Stomach (tissue), 4 donors: ENCODE measurements around the gene SLC12A7.

Source experiments
- EP300 ChIP-seq: sonication (generic); formaldehyde crosslinking; IDR thresholded peaks from one replicate; pipeline ENCODE4 v1.6.1; 2017; ENCODE audit warnings: antibody characterized with exemption
- POLR2A ChIP-seq, 4 donors: fragments of 450-650 bp; IDR thresholded peaks; one replicate each; pipeline ENCODE4 v1.6.1; 2016; ENCODE audit warnings: antibody characterized with exemption in 4 of 4, control low read depth in 2 of 4, mild to moderate bottlenecking in 1 of 4, moderate library complexity in 1 of 4
- POLR2AphosphoS5 ChIP-seq, 3 donors: sonication (generic); formaldehyde crosslinking; IDR thresholded peaks; one replicate each; pipeline ENCODE4 v1.6.1; 2016; ENCODE audit warnings: antibody characterized with exemption in 3 of 3
- TF ChIP-seq, protein P1 (sequence below), 7 experiments: fragments of 450-650 bp in 4 of 7; fragments of 200-600 bp in 3 of 7; sonication (generic) in 3 of 7; IDR thresholded peaks; one replicate each; pipeline ENCODE4 v1.5.1; 2016 to 2019; ENCODE audit warnings: antibody characterized with exemption in 7 of 7, control low read depth in 2 of 7, mild to moderate bottlenecking in 1 of 7

DNA sequence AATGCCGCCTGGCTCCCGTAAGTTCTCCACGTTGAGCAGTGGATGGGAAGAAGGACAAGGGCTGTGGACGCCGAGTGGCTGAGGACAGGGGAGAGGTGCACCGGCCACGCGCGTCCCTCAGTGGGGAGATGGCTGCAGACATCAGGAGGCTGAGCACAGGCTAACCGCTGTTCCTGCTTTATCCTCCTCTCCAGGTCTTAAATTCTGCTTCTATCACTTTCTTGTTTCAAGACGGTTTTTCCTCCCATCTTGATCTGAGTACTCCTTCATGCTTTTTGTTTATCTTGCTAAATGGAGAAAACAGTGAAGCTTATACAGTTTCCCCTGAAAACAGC, 47.4 kb upstream of the SLC12A7 start:
- TF ChIP-seq, protein P1, sequence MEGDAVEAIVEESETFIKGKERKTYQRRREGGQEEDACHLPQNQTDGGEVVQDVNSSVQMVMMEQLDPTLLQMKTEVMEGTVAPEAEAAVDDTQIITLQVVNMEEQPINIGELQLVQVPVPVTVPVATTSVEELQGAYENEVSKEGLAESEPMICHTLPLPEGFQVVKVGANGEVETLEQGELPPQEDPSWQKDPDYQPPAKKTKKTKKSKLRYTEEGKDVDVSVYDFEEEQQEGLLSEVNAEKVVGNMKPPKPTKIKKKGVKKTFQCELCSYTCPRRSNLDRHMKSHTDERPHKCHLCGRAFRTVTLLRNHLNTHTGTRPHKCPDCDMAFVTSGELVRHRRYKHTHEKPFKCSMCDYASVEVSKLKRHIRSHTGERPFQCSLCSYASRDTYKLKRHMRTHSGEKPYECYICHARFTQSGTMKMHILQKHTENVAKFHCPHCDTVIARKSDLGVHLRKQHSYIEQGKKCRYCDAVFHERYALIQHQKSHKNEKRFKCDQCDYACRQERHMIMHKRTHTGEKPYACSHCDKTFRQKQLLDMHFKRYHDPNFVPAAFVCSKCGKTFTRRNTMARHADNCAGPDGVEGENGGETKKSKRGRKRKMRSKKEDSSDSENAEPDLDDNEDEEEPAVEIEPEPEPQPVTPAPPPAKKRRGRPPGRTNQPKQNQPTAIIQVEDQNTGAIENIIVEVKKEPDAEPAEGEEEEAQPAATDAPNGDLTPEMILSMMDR (IDR thresholded peaks at IDR 0.05): no peak
- TF ChIP-seq EP300 (no peak), POLR2AphosphoS5 (IDR thresholded peaks at IDR 0.05) (no peak), POLR2A (IDR thresholded peaks at IDR 0.05) (no peak)
